Endothelial cell (in vitro differentiated cells): ENCODE data around the gene PTGIR. TPM values are rescaled to one million over a fixed set of nuclear protein-coding genes. Genes with fewer than 3 reads are reported as not detected.
A peak's percentile ranks its signal among the peaks of the same experiment; 100 is the strongest.

Experiments used
- DNase-seq: peaks from one replicate; pipeline ENCODE4 v3.0.0; 2021; ENCODE audit warnings: low spot score
- H3K27ac Mint-ChIP-seq: one replicate; pipeline ENCODE4 v1.8.0; 2021; ENCODE audit warnings: mixed read lengths, inconsistent platforms; ENCODE audit not compliant: unreplicated experiment
- H3K27me3 Mint-ChIP-seq: one replicate; pipeline ENCODE4 v1.8.0; 2021; ENCODE audit warnings: mild to moderate bottlenecking, moderate library complexity, mixed read lengths, inconsistent platforms; ENCODE audit not compliant: unreplicated experiment
- H3K36me3 Mint-ChIP-seq: one replicate; pipeline ENCODE4 v1.8.0; 2021; ENCODE audit warnings: mild to moderate bottlenecking, low read depth, mixed read lengths, inconsistent platforms; ENCODE audit not compliant: unreplicated experiment
- H3K4me1 Mint-ChIP-seq: one replicate; pipeline ENCODE4 v1.8.0; 2021; ENCODE audit warnings: mild to moderate bottlenecking, mixed read lengths, inconsistent platforms; ENCODE audit not compliant: unreplicated experiment
- H3K4me3 Mint-ChIP-seq: one replicate; pipeline ENCODE4 v1.8.0; 2021; ENCODE audit warnings: mild to moderate bottlenecking, mixed read lengths, inconsistent platforms; ENCODE audit not compliant: unreplicated experiment
- H3K9me3 Mint-ChIP-seq: one replicate; pipeline ENCODE4 v1.8.0; 2021; ENCODE audit warnings: mixed read lengths, inconsistent platforms; ENCODE audit not compliant: unreplicated experiment
- total RNA-seq: library from RNA; stranded (reverse); fragmentation: NEBNext Ultra II Directional; extraction: Animal tissue kit (Norgen Biotek cat#: 25700); gene quantifications from one replicate; pipeline ENCODE4 v1.2.1, GENCODE V29; 2021; ENCODE audit not compliant: unreplicated experiment
- TF ChIP-seq, protein P1 (sequence below): fragments of 200-600 bp; sonication (generic); IDR thresholded peaks from one replicate; pipeline ENCODE4 v1.5.0; 2021; ENCODE audit warnings: antibody characterized with exemption; ENCODE audit not compliant: unreplicated experiment

PTGIR gene
- total RNA-seq, 1 donor from 2014 or later, result not detected

DNA sequence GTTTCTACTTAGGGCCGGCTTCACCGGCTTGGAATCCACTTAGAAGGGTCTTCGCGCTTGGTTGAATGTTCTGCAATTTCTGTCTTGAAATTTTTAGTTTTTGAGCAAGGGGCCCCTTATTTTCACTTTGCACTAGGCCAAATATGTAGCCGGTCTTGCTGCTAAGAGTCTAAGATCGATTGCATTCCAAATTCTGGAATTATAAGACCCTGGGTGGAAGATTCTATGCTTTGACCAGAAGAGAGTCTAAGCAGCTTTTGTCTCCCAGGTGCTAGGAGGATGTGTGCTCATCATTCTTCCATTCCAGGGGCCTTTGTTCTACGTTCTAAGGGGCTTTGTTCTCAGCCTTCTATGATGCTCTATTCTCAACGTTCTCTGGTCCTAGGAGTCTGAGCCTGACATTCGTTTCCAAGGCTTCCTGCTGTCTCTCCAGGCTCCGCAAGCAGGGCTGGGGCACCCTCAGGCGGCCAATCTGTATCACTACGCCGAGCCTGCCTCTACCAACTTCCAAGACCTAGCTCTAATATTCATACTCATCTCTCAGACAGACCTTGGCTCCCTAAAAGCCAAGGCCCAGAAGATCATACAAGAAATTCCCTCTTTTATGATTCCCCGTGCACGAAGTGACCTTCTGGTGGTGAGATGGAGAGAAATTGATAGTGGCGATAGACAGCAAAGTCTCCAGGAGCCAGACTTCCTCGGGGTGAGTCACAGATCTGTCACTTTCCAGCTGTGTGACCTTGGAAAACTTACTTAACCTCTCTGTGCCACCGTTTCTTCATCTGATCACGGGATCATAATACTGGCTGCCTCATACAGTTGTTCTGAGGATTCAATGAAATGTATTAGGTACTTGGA lies 37.1 kb upstream of the PTGIR start:
- TF ChIP-seq, protein P1, sequence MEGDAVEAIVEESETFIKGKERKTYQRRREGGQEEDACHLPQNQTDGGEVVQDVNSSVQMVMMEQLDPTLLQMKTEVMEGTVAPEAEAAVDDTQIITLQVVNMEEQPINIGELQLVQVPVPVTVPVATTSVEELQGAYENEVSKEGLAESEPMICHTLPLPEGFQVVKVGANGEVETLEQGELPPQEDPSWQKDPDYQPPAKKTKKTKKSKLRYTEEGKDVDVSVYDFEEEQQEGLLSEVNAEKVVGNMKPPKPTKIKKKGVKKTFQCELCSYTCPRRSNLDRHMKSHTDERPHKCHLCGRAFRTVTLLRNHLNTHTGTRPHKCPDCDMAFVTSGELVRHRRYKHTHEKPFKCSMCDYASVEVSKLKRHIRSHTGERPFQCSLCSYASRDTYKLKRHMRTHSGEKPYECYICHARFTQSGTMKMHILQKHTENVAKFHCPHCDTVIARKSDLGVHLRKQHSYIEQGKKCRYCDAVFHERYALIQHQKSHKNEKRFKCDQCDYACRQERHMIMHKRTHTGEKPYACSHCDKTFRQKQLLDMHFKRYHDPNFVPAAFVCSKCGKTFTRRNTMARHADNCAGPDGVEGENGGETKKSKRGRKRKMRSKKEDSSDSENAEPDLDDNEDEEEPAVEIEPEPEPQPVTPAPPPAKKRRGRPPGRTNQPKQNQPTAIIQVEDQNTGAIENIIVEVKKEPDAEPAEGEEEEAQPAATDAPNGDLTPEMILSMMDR, result peak; percentile 33
- peaks cover 11% of the 10 kb centered on the region for H3K4me1 Mint-ChIP-seq
- no peaks in the 10 kb centered on the region for H3K9me3 Mint-ChIP-seq
- peaks cover 7% of the 10 kb centered on the region for H3K27me3 Mint-ChIP-seq
- peak; percentile 78 for DNase-seq
- no peaks in the 10 kb centered on the region for H3K36me3 Mint-ChIP-seq
- peak overlapping the region; percentile 53 for H3K27ac Mint-ChIP-seq
- peak overlapping the region; percentile 77 for H3K4me3 Mint-ChIP-seq

DNA sequence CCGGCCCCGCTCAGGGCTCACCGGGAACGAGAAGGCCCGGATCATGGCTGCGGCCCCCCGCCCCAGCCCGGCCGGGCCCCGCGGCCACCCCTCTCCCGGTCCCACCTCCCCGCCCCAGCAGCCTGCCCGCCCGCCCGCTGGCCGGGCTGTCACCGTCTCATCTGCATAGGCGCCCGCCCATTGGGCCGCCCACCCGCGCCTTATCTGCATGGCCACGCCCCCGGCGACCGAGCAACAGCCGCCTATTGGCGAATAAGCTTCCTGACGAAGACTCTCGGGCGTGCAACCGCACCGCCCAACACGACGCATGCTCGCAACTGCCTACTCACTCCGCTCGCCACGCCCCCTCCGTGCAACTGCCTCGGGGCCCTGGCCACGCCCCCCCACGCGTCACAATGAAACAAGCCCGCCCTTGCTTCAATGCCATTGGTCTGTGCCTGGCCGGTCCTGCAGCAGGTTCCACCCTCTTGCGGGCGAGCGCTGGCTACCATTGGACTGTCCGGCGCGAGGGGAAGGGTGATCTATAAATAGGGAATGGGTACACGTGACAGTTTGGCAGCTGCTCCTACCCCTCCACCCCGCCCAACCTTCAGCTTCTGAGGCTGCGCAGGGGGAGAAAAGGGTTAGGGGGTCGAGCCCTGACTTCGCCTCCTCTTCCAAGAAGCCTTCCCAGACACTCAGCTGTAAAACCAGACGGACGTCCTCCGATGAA lies 36.3 kb upstream of the PTGIR start, which contains the start of gene DACT3:
Gene DACT3 (minus strand): TSS at position 163 of the 712 bp plus-strand sequence. CDS start 118 bp downstream, at position 45.
- TF ChIP-seq, protein P1, result no peak
- Mint-ChIP-seq H3K9me3 (no peaks in the 10 kb centered on the region), H3K27me3 (peaks cover 8% of the 10 kb centered on the region), H3K4me1 (peaks cover 11% of the 10 kb centered on the region), H3K27ac (peak within 1 kb of the TSS; percentile 53), H3K4me3 (peak within 1 kb of the TSS; percentile 77), H3K36me3 (no peaks in the 10 kb centered on the region)
- peak; percentile 100 for DNase-seq

DNA sequence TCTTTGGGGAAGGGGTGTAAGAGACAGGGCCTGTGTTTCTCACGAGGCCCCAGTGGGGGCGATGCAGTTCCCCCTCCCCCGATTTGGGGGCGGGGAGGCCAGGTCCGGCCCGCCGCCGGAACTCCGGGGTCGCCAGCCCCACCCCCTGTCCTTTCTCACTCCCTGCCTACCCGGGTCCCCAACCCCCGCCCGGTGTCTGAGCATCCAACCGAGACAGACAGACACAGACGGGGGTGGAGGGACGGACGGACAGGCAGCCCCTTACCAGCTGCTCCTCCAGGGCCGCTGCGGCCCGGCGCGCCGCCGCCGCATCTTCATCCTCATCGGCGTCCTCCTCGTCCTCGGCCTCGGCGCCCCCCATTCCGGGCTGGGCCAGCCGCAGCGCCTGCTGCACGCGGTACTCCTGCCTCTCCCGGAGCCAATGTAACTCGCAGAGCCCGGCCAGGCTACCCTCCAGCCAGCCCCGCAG lies 35.7 kb upstream of the PTGIR start:
- no peaks in the 10 kb centered on the region for H3K9me3 Mint-ChIP-seq
- no peaks in the 10 kb centered on the region for H3K36me3 Mint-ChIP-seq
- TF ChIP-seq, protein P1, result no peak
- H3K27ac Mint-ChIP-seq, result no peak overlapping the region
- peaks cover 8% of the 10 kb centered on the region for H3K27me3 Mint-ChIP-seq
- H3K4me1 Mint-ChIP-seq, result peaks cover 11% of the 10 kb centered on the region
- H3K4me3 Mint-ChIP-seq, result no peak overlapping the region
- DNase-seq, result no peak

DNA sequence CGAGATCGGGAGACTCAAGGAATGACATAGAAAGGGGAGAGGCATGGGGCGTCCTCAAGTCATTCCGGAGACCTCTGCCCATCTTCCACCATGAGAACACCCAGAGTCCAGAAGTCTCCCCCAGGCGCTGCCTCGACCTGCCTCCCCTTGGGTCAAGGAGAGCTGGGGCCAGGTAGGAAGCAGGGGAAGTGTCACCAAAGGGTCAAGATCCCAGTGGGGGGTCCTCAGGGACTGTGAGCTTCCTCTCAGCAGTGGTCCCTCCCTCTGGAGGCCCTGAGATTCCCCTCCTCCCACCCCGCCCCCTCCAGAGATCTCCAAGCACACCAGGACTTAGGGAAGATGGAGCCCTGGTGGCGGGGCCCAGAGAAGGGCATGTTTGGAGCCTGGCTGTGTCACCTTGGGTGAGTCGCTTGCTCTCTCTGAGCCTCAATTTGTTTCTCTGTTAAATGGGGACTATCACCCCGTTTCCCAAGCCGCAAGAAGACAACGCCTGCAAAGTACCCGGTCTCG lies 35.2 kb upstream of the PTGIR start:
- no peak for DNase-seq
- TF ChIP-seq, protein P1, result no peak
- no peaks in the 10 kb centered on the region for H3K36me3 Mint-ChIP-seq
- peak overlapping the region; percentile 68 for H3K4me3 Mint-ChIP-seq
- H3K4me1 Mint-ChIP-seq, result peaks cover 12% of the 10 kb centered on the region
- H3K27me3 Mint-ChIP-seq, result peaks cover 11% of the 10 kb centered on the region
- H3K9me3 Mint-ChIP-seq, result no peaks in the 10 kb centered on the region
- H3K27ac Mint-ChIP-seq, result peak overlapping the region; percentile 44
